GM19467 (cell line): ENCODE measurements around the gene MAML2.

Source experiments
- ATAC-seq: cut with Tn5 transposase; IDR thresholded peaks from one replicate; pipeline ENCODE4 v1.9.1; 2021; ENCODE audit warnings: mild to moderate bottlenecking, moderate library complexity; ENCODE audit not compliant: unreplicated experiment

Gene MAML2

GRCh38 chr11:96109331-96110030 is 233.5 kb downstream of the MAML2 start:
- no peak for ATAC-seq

GRCh38 chr11:96107143-96107824 is 235.7 kb downstream of the MAML2 start:
- no peak for ATAC-seq

- no peak for ATAC-seq
These were observed 236.3 kb downstream of the MAML2 start for GRCh38 chr11:96106645-96107044.

- ATAC-seq, result no peak
These were observed 237.1 kb downstream of the MAML2 start for GRCh38 chr11:96105944-96106343.

- ATAC-seq, result no peak
These were observed 237.6 kb downstream of the MAML2 start for GRCh38 chr11:96105197-96105895.

- no peak for ATAC-seq
These were observed 238.5 kb downstream of the MAML2 start for GRCh38 chr11:96104496-96104895.

GRCh38 chr11:96103721-96104120 is 239.3 kb downstream of the MAML2 start:
- no peak for ATAC-seq

- no peak for ATAC-seq
These were observed 239.9 kb downstream of the MAML2 start for GRCh38 chr11:96103102-96103501.

- no peak for ATAC-seq
These were observed 240.3 kb downstream of the MAML2 start for GRCh38 chr11:96102664-96103078.

- ATAC-seq, result no peak
These were observed 241.8 kb downstream of the MAML2 start for GRCh38 chr11:96101146-96101545.

- no peak for ATAC-seq
These were observed 244.3 kb downstream of the MAML2 start for GRCh38 chr11:96098511-96099241.

GRCh38 chr11:96097844-96098421 is 245.1 kb downstream of the MAML2 start:
- ATAC-seq, result no peak

GRCh38 chr11:96096360-96096759 is 246.6 kb downstream of the MAML2 start:
- ATAC-seq, result no peak

GRCh38 chr11:96095884-96096303 is 247.1 kb downstream of the MAML2 start:
- no peak for ATAC-seq

GRCh38 chr11:96094156-96094555 is 248.8 kb downstream of the MAML2 start:
- no peak for ATAC-seq

- ATAC-seq, result no peak
These were observed 250.5 kb downstream of the MAML2 start for GRCh38 chr11:96092511-96092910.

- ATAC-seq, result no peak
These were observed 251.5 kb downstream of the MAML2 start for GRCh38 chr11:96091476-96091875.

- no peak for ATAC-seq
These were observed 252.3 kb downstream of the MAML2 start for GRCh38 chr11:96090711-96091110.

GRCh38 chr11:96088914-96089313 is 254.1 kb downstream of the MAML2 start:
- ATAC-seq, result no peak

GRCh38 chr11:96086111-96086510 is 256.9 kb downstream of the MAML2 start:
- no peak for ATAC-seq
